SKM-1 (cell line): ENCODE measurements around the gene SH3RF2.
"Not testable (repeated sequence)": the region's sequence is repeated elsewhere in the genome, so short reads cannot be mapped to it uniquely, and the experiment has no call there.

Experiments
- DNase-seq: peaks from one replicate; lab custom pipeline; 2025; ENCODE audit not compliant: unreplicated experiment; lab: John Stamatoyannopoulos, UW

SH3RF2 gene

DNA sequence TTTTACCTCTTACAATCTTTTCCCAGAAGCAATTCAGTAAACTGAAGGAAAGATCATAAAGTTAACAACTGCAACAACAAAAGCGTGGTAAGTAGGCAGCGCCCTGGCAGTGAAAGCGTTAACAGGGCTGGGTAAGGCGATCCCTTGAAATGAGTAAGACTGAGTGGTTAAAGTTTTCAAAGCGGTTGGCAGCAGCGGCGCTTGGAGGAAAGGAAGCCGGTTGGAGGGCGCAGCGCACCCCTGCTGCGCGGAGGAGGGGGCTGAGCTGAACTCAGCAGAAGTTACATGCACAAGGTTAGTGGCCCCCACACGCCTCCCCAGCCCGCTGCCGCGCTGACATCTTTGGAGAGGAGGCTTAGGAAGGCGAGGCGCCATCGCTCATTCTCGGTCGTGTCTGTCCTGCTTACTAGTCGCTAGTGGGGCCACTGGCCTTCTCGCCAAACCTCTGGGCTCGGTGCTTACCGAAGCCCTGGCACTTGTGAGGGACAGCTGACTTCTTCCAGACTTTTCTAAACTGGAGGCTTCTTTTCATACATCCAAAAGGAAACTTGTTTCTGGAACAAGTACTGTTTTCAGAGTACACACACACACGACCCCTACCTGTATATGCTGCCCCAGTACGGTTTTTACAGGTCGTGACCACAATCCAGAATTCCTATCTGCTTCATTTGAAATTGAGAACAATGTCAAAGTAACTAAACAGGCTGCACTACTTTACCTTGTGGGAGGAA is at the start of gene SH3RF2:
Gene SH3RF2, plus strand, starts transcription at position 178 of the 731 bp plus-strand sequence. CDS start 1,351 bp downstream, outside the sequence.
- no peak for DNase-seq

DNA sequence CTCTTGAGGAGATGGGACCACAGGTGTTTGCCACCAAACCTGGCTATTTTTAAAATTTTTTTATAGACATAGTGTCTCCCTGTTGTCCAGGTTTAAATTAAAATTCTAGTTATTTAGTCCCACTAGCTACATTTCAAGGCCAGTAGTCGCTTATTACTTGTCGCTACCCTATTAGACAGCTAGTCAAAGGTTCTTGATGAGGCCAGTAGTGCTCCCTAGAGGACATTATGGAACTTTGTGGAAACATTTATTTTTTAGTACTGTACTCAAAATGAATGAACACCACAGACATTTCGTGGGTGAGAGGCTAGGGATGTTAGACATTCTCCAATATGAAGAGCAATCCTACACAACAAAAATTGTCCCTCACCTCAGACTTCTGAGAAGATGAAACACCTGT is 49.2 kb upstream of the SH3RF2 start:
- no peak for DNase-seq

- DNase-seq, result peak; percentile 15
These were observed 48.3 kb upstream of the SH3RF2 start for GRCh38 chr5:145887976-145888574.

DNA sequence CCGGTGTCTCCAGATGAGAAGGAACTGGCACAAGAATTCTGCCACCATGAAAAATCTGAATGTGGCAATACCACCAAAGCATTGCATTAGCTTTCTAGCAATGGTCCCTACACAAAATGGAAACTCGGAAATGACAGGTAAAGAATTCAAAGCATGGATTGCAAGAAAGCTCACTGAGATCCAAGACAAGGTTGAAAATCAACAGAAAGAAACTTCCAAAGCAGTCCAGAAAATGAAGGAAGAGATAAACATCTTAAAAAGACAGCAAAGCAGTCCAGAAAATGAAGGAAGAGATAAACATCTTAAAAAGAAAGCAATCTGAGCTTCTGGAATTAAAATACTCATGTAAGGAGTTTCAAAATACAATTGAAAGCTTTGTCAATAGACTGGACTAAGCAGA is 46.8 kb upstream of the SH3RF2 start:
- no peak for DNase-seq

- not testable (repeated sequence) for DNase-seq
These were observed 45.0 kb upstream of the SH3RF2 start for GRCh38 chr5:145891378-145891777.

DNA sequence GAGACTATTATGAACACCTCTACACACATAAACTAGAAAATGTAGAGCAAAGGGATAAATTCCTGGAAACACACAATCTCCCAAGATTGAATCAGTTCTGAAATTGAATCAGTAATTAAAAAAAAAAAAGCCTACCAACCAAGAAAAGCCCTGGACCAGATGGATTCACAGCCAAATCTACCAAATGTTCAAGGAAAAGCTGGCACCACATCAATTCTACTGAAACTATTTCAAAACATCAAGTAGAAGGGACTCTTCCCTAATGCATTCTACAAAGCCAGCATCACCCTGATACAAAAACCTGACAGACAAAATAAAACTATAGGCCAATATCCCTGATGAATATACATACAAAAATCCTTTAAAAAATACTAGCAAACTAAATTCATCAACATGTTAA is 38.2 kb upstream of the SH3RF2 start:
- DNase-seq, result no peak

GRCh38 chr5:145902421-145902820 is 34.0 kb upstream of the SH3RF2 start:
- no peak for DNase-seq

- DNase-seq, result no peak
These were observed 33.3 kb upstream of the SH3RF2 start for GRCh38 chr5:145903113-145903512.

GRCh38 chr5:145903867-145904266 is 32.5 kb upstream of the SH3RF2 start:
- no peak for DNase-seq

DNA sequence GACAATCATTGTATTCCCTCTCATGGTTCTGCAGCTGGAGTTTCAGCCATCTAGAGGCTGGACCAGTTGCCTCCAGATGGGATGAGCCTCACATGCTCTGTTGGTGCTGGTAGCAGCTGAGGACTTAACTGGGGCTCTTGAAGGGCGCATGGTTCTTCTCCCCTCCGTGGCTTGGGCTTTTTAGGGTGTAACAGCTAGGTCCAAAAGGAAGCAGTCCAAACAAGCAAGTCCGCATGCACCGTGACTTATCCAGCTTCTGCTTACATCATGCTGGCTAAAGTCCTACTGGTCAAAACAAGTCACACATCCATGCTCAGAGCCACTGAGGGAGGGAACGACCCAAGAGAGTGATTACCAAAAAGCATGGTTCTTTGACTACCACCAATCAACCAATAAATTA is 31.6 kb upstream of the SH3RF2 start:
- no peak for DNase-seq

DNA sequence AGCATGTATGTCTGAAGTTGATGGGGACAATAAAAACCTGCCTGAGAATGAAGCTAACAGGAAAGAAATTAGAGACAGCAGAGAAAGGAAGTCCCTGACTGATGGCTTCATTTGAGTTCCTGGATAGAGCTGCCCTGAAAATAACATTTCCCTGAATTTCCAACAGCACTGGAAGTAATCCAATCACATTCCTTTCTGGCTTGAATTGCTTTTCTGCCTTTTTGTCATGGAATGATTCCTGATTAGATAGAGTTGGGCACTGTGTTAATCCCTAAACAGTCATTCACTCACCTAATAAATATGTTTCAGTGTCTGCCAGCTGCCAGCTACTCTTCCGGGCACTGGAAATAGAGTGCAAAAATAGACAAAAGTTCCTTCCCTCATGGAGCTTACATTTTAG is 30.0 kb upstream of the SH3RF2 start:
- no peak for DNase-seq

GRCh38 chr5:145908206-145908960 is 28.0 kb upstream of the SH3RF2 start:
- no peak for DNase-seq

DNA sequence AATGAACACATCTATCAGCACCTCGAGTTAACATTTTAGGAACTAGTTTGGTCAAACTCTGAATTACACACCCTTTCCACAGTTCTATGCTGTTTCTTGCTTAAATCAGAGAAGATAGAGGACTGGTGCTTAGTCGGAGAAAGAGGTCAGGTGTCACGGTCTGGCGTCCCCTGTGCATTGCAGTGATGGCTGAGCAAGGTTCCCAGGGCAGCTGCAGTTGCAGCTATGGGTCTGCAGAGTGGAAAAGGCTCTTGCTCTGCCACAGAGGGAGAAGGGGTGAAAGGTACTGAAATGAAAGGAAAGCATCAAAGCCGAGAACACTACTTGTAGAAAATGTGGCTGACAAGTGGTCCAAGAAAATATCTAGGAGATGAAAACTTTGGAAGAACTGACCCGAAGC is 25.2 kb upstream of the SH3RF2 start:
- no peak for DNase-seq

- no peak for DNase-seq
These were observed 24.4 kb upstream of the SH3RF2 start for GRCh38 chr5:145912019-145912418.

DNA sequence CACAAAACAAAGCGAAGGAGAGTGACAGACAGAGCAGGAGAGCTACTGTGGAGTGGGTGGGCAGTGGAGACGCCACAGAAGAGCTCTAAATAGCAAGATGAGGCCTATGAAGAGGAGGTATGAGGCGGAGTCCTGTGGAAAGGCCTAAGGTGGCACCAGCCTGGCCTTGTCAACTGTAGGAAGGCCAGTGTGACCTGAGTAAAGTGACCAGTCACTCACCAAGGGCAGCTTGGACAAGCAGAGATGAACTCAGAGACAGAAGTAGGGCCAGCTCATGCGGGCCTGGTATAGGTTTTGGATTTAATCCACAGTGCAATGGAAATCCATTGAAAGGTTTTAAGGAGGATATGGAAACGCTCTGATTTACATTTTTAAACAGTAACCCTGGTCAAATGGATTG is 23.8 kb upstream of the SH3RF2 start:
- no peak for DNase-seq

GRCh38 chr5:145913701-145914100 is 22.7 kb upstream of the SH3RF2 start:
- DNase-seq, result no peak

DNA sequence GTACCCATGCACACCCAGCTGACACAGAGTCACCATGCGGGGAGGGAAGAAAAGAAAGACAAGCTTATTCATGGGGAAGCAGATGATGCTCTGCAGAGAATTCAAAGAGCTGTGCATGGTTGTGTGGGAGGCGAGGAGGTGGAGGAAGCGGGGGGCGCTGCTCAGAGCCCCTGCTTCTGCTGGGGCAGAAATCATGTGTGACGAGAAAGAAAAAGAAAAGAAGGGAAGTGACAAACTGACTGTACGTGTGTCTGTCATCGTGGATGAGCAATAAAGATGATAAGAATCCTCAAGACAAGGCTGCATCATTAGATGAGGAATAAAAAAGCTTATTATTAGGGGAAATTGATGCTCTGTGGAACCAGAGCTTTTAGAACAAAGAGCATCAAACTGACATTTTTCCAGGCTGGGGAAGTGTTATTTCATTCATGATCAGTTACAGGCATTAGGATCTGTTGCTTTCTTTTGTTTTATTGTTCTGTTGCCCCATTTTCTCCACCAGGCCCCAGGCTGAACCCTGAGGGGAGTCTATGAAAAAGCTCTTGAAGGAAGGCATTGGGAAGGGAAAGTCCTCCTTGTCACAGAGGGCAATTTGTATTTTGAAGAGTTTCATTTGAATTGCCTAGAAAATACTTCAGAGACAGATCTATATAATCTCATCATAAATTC is 20.3 kb upstream of the SH3RF2 start:
- no peak for DNase-seq

- no peak for DNase-seq
These were observed 19.1 kb upstream of the SH3RF2 start for GRCh38 chr5:145917288-145917687.

DNA sequence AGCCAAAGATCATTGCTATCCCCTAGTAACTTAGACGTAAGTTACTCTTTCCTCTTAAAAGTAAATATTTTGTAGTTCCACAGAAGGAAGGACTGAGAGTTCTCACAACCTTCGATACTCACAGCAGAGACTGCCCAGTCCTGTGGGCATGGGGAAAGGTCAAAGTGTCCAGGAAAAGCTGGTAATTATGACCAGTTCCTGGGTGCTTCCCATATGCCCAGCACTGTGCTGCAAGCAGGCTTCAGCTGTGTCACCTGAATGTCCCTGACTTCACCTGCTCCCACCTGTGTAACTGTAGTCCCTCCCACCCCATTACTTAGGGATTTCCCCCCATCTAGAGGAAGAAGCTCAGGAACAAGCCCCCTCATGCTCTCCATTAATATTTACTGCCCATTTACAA is 18.0 kb upstream of the SH3RF2 start:
- DNase-seq, result no peak

DNA sequence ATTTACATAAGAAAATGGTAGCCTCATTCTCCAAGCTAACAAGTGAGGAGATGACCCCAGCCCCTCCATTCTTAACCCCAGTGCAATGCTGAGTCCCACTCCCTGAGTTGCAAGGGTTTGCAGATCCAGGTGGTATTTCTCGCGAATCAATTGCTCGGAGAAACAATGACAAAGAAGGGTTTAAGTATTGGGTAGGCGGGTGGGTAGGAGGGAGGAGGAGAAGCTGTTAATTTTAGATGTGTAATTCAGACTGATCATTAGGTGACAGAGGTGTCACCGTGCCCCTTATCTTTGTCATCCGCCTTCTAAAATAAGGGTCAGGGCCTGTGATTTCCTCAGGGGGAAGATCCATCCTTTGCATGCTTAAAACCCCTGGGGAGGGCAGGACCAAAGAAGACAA is 17.0 kb upstream of the SH3RF2 start:
- no peak for DNase-seq

DNA sequence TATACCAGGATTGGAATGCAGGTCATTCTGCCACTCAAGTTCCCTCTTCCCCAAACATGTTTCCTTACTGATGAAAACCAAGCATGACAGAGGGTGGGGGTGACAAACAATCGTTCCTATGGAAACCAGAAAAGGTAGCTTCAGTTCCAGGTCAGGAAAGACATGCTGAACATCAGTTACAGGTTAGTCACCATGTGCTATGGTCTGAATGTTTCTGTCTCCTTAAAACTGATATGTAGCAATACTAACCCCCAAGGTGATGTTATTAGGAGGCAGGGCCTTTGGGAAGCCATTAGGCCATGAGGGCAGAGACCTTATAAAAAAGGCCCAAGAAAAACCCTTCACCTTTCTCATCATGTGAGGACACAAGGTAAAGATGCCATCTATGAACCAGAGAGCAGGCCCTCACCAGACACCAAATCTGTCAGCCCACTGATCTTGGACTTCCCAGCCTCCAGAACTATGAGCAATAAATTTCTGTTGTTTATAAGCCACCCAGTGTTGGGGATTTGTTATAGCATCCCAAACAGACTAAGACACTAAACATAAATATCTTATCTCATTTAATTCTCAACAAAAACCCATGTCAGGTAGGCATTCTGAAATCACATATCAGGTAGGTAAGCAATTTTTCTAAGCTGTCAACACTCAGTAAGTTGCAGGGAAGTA is 15.7 kb upstream of the SH3RF2 start:
- DNase-seq, result no peak
